ENCODE data around the gene GSAP.
"Not testable (repeated sequence)": the region's sequence is repeated elsewhere in the genome, so short reads cannot be mapped to it uniquely, and the experiment has no call there.

Gene GSAP

DNA sequence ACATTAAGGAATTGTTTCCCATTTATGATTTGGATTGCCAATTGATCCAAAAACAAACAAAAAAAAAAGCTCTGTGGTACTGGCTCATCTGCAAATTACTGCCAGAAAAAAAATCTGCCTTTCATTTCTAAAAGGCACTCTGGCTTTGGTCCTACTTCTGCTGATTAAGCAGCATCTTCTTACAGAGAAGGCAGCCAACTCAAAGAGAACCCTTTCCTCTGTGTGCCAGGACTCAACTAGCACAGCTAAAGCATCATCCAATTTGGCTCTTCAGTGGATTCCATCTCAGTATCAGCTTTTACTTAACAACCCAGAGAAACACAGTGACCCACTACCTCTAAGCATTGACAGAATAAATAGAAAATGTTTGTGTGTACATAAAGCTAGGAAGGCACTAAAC is 80.6 kb downstream of the GSAP start:
- Histone ChIP-seq H3K9ac (ENCODE audit: low read depth, low read length) (no peak overlapping the region), H3K9me3 (replicated peaks; ENCODE audit: low read length) (no peaks in the 10 kb centered on the region), H3K27me3 (ENCODE audit: control insufficient read depth, insufficient read depth, low read length) (no peaks in the 10 kb centered on the region), H3K4me3 (ENCODE audit: low read length) (no peak overlapping the region), H3K4me1 (ENCODE audit: control insufficient read depth, insufficient read depth, low read length) (peaks cover 24% of the 10 kb centered on the region), H3K36me3 (ENCODE audit: insufficient read depth, low read length) (no peaks in the 10 kb centered on the region), H3K4me2 (ENCODE audit: low read length) (no peak overlapping the region)

DNA sequence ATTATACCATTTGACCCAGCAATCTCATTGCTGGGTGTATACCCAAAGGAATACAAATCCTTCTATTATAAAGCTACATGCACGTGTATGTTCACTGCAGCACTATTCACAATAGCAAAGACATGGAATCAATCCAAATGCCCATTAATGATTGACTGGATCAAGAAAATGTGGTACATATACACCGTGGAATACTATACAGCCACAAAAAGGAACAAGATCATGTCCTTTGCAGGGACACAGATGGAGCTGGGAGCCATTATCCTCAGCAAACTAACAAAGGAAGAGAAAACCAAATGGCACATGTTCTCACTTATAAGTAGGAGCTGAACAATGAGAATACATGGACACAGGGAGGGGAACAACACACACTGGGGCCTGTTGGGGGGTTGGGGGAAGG is 82.1 kb downstream of the GSAP start:
- peaks cover 33% of the 10 kb centered on the region for H3K4me1 ChIP-seq (ENCODE audit: control insufficient read depth, insufficient read depth, low read length)
- H3K36me3 ChIP-seq (ENCODE audit: insufficient read depth, low read length); H3K27me3 ChIP-seq (ENCODE audit: control insufficient read depth, insufficient read depth, low read length); H3K9ac ChIP-seq (ENCODE audit: low read depth, low read length); H3K9me3 ChIP-seq (replicated peaks; ENCODE audit: low read length); H3K4me2 ChIP-seq (ENCODE audit: low read length); H3K4me3 ChIP-seq (ENCODE audit: low read length): not testable (repeated sequence)

DNA sequence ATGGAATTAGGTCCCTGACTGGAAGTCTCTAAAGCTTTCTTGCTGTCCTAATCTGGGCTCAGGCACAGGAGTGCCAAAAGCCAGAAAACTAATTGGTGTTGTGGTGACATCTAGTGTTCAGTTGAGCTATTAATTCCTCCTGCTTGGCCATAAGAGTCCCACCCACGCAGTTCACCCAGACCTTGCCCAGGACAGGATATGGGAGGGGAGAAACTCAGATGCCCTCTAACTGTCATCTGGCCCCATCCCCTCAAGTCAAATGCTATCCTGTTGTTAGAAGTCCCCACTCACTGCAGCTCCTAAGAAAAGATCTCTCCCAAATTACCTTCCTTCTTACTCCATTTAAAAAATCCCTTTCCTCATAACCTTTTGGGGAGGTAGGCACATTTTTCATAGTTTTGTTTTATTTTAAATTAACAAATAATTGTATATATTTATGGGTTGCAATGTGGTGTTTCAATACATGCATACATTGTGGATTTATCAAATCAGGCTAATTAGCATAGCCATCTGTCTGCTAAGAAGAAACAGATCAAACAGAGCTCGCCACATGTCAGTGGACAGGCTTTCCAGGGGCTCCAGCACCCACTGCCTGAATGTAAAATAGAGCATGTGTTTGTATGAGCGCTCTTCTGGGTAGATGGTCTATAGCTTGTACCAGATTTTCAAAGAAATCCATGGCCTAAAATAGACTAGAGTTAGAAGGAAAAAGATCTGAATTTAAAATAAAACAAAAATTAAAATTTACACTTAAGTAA is 84.0 kb downstream of the GSAP start:
- Histone ChIP-seq H3K9ac (ENCODE audit: low read depth, low read length) (no peak overlapping the region), H3K9me3 (replicated peaks; ENCODE audit: low read length) (no peaks in the 10 kb centered on the region), H3K4me2 (ENCODE audit: low read length) (no peak overlapping the region), H3K27me3 (ENCODE audit: control insufficient read depth, insufficient read depth, low read length) (no peaks in the 10 kb centered on the region), H3K4me1 (ENCODE audit: control insufficient read depth, insufficient read depth, low read length) (peaks cover 50% of the 10 kb centered on the region), H3K4me3 (ENCODE audit: low read length) (no peak overlapping the region), H3K36me3 (ENCODE audit: insufficient read depth, low read length) (no peaks in the 10 kb centered on the region)

GRCh38 chr7:77330169-77330882 is 85.8 kb downstream of the GSAP start:
- Histone ChIP-seq H3K4me3 (ENCODE audit: low read length) (no peak overlapping the region), H3K36me3 (ENCODE audit: insufficient read depth, low read length) (no peaks in the 10 kb centered on the region), H3K9me3 (replicated peaks; ENCODE audit: low read length) (no peaks in the 10 kb centered on the region), H3K9ac (ENCODE audit: low read depth, low read length) (no peak overlapping the region), H3K4me2 (ENCODE audit: low read length) (peak overlapping the region; percentile 31), H3K4me1 (ENCODE audit: control insufficient read depth, insufficient read depth, low read length) (peaks cover 64% of the 10 kb centered on the region), H3K27me3 (ENCODE audit: control insufficient read depth, insufficient read depth, low read length) (no peaks in the 10 kb centered on the region)

DNA sequence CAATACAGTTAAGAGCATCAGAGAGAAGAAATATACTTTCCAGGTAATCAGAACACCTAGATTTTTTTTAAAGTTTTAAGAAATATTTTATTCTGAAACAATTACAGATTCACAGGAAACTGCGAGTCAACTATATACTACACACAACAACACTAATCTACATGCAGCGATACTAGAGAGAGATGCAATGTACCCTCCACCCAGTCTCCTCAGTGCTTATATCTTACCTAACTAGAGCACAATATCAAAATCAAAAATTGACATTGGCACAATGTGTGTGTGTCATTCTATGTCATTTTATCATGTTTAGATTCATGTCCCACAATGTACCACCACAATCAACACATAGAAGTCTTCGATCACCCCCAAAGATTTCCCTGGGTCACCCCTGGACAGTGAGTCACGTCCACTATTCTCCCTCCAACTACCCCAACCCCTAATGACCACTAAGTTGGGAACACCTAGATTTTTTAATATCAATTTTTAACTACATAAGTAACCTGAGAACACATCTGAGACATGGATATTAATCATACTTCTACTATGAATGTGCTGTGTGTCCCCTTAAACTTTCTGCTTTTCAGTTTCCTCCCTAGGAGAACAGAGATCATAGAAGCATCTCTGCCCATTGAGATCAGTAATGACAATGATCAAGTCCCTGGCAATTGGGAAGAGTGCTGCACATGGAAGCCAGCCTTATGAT is 86.5 kb downstream of the GSAP start:
- no peak overlapping the region for H3K4me2 ChIP-seq (ENCODE audit: low read length)
- peaks cover 64% of the 10 kb centered on the region for H3K4me1 ChIP-seq (ENCODE audit: control insufficient read depth, insufficient read depth, low read length)
- no peaks in the 10 kb centered on the region for H3K27me3 ChIP-seq (ENCODE audit: control insufficient read depth, insufficient read depth, low read length)
- no peak overlapping the region for H3K4me3 ChIP-seq (ENCODE audit: low read length)
- H3K9me3 ChIP-seq (replicated peaks; ENCODE audit: low read length) = no peaks in the 10 kb centered on the region
- H3K9ac ChIP-seq (ENCODE audit: low read depth, low read length) = no peak overlapping the region
- no peaks in the 10 kb centered on the region for H3K36me3 ChIP-seq (ENCODE audit: insufficient read depth, low read length)

GRCh38 chr7:77328669-77329068 is 87.5 kb downstream of the GSAP start:
- H3K4me1 ChIP-seq (ENCODE audit: control insufficient read depth, insufficient read depth, low read length) = peaks cover 64% of the 10 kb centered on the region
- H3K4me2 ChIP-seq (ENCODE audit: low read length) = peak overlapping the region; percentile 61
- H3K27me3 ChIP-seq (ENCODE audit: control insufficient read depth, insufficient read depth, low read length) = no peaks in the 10 kb centered on the region
- H3K4me3 ChIP-seq (ENCODE audit: low read length) = peak overlapping the region; percentile 18
- H3K36me3 ChIP-seq (ENCODE audit: insufficient read depth, low read length) = no peaks in the 10 kb centered on the region
- H3K9me3 ChIP-seq (replicated peaks; ENCODE audit: low read length) = no peaks in the 10 kb centered on the region
- H3K9ac ChIP-seq (ENCODE audit: low read depth, low read length) = peak overlapping the region; percentile 53

GRCh38 chr7:77327932-77328628 is 88.1 kb downstream of the GSAP start:
- H3K9me3 ChIP-seq (replicated peaks; ENCODE audit: low read length) = no peaks in the 10 kb centered on the region
- H3K36me3 ChIP-seq (ENCODE audit: insufficient read depth, low read length) = no peaks in the 10 kb centered on the region
- H3K9ac ChIP-seq (ENCODE audit: low read depth, low read length) = peak overlapping the region; percentile 53
- H3K4me3 ChIP-seq (ENCODE audit: low read length) = peak overlapping the region; percentile 18
- no peaks in the 10 kb centered on the region for H3K27me3 ChIP-seq (ENCODE audit: control insufficient read depth, insufficient read depth, low read length)
- H3K4me1 ChIP-seq (ENCODE audit: control insufficient read depth, insufficient read depth, low read length) = peaks cover 64% of the 10 kb centered on the region
- peak overlapping the region; percentile 61 for H3K4me2 ChIP-seq (ENCODE audit: low read length)

DNA sequence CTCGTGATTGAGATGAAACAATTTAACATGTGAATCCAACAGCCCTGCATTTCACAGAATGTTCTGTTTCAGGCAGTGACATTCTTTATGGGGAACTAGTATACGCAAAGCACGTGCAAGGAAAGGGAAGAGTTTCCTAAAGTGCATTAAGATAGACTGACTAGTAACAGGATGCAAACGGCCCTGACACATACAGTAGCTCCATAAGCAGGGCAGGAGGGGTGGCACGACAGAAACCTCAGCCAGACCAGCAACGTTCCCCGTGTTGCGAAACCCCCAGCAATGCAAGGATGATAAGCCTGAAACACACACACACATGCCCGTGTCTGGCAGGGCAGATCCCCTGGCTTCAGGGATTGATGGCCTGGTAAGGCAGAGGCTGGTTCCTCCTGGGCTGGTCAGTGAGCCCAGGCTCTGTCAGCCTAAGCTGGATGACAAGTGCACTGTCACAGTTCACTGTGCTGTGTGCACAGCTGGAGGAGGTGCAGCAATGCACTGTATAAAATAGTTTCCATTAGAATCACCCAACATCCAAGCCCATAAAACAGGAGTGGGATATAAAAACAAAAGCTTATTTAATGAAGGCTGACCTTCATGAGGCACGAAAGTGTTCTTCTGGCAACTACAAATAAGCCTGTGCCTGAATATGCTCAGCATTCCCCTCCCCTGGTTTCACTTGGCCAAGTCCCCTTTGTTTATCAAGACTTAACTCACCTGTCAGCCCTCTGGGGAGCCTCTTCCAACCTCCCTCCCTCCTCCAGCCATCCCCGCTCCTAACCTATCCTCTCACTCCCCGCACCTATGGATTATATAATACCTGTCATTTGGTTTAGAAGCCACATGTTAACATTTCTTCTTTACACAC is 88.8 kb downstream of the GSAP start:
- Histone ChIP-seq H3K9me3 (replicated peaks; ENCODE audit: low read length) (no peaks in the 10 kb centered on the region), H3K9ac (ENCODE audit: low read depth, low read length) (no peak overlapping the region), H3K36me3 (ENCODE audit: insufficient read depth, low read length) (no peaks in the 10 kb centered on the region), H3K4me1 (ENCODE audit: control insufficient read depth, insufficient read depth, low read length) (peaks cover 62% of the 10 kb centered on the region), H3K27me3 (ENCODE audit: control insufficient read depth, insufficient read depth, low read length) (no peaks in the 10 kb centered on the region), H3K4me3 (ENCODE audit: low read length) (no peak overlapping the region), H3K4me2 (ENCODE audit: low read length) (peak overlapping the region; percentile 61)

DNA sequence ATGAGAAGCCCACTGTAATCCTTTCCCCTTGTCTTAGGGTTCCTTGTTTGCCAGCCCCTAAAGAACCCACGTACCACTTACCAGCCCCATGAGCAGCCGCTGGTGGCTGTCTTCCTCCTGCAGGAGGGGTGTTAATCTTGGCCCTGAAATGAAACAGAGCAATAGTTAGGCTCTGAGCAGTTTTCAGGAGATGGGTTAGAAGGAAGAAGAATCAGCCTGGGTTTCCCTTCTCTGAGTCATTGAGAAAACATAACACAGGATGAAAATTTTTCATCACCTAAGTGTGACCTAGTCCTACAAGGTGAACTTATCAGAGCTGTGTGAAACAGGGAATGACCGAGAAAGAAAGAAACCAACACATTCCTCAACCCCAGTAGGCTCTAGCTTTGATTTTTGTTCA is 90.0 kb downstream of the GSAP start:
- Histone ChIP-seq H3K4me2 (ENCODE audit: low read length) (peak overlapping the region; percentile 7), H3K27me3 (ENCODE audit: control insufficient read depth, insufficient read depth, low read length) (no peaks in the 10 kb centered on the region), H3K4me1 (ENCODE audit: control insufficient read depth, insufficient read depth, low read length) (peaks cover 52% of the 10 kb centered on the region), H3K9me3 (replicated peaks; ENCODE audit: low read length) (no peaks in the 10 kb centered on the region), H3K36me3 (ENCODE audit: insufficient read depth, low read length) (no peaks in the 10 kb centered on the region), H3K9ac (ENCODE audit: low read depth, low read length) (no peak overlapping the region), H3K4me3 (ENCODE audit: low read length) (no peak overlapping the region)

- H3K36me3 ChIP-seq (ENCODE audit: insufficient read depth, low read length) = no peaks in the 10 kb centered on the region
- H3K27me3 ChIP-seq (ENCODE audit: control insufficient read depth, insufficient read depth, low read length) = no peaks in the 10 kb centered on the region
- H3K9me3 ChIP-seq (replicated peaks; ENCODE audit: low read length) = no peaks in the 10 kb centered on the region
- H3K9ac ChIP-seq (ENCODE audit: low read depth, low read length) = no peak overlapping the region
- H3K4me3 ChIP-seq (ENCODE audit: low read length) = no peak overlapping the region
- peaks cover 8% of the 10 kb centered on the region for H3K4me1 ChIP-seq (ENCODE audit: control insufficient read depth, insufficient read depth, low read length)
- no peak overlapping the region for H3K4me2 ChIP-seq (ENCODE audit: low read length)
Observed at GRCh38 chr7:77321300-77321699, 94.8 kb downstream of the GSAP start.
